GM23338 (cell line): Measurements from ENCODE around the gene COL18A1. TPM values are rescaled to one million over a fixed set of nuclear protein-coding genes. Genes with fewer than 3 reads are reported as not detected.

Source experiments
- ATAC-seq: fragments of 200-7000 bp; cut with Tn5 transposase; 3 replicates; pipeline ENCODE4 v1.9.1; 2020
- DNase-seq: peaks from one replicate; pipeline ENCODE4 v3.0.0-alpha.2; 2015; ENCODE audit warnings: low spot score
- H2AFZ ChIP-seq: fragments of 200-600 bp; sonication (generic); 2 replicates; pipeline ENCODE4 v1.8.0; 2016; ENCODE audit warnings: antibody characterized with exemption, mild to moderate bottlenecking, moderate library complexity
- H3F3A ChIP-seq: fragments of 200-600 bp; sonication (generic); replicated peaks from 2 replicates; pipeline ENCODE4 v1.8.0; 2017; ENCODE audit warnings: antibody characterized with exemption, mixed run types, low read depth
- H3K27ac ChIP-seq: fragments of 200-600 bp; sonication (generic); 2 replicates; pipeline ENCODE4 v1.6.1; 2016; ENCODE audit warnings: low read depth
- H3K27me3 ChIP-seq: fragments of 200-600 bp; sonication (generic); 2 replicates; pipeline ENCODE4 v1.8.0; 2016; ENCODE audit warnings: mild to moderate bottlenecking, mixed run types, moderate library complexity; ENCODE audit not compliant: insufficient read depth
- H3K36me3 ChIP-seq: fragments of 200-600 bp; sonication (generic); 2 replicates; pipeline ENCODE4 v1.8.0; 2016; ENCODE audit warnings: mild to moderate bottlenecking; ENCODE audit not compliant: insufficient read depth
- H3K4me1 ChIP-seq: fragments of 200-600 bp; sonication (generic); 2 replicates; pipeline ENCODE4 v1.8.0; 2016; ENCODE audit warnings: mild to moderate bottlenecking, moderate library complexity; ENCODE audit not compliant: insufficient read depth
- H3K4me2 ChIP-seq: fragments of 200-600 bp; sonication (generic); 2 replicates; pipeline ENCODE4 v1.7.1; 2017; ENCODE audit warnings: mixed run types
- H3K4me3 ChIP-seq: fragments of 200-600 bp; sonication (generic); 2 replicates; pipeline ENCODE4 v1.6.1; 2016; ENCODE audit warnings: mixed run types
- H3K79me2 ChIP-seq: fragments of 200-600 bp; sonication (generic); replicated peaks from 2 replicates; pipeline ENCODE4 v1.8.0; 2017; ENCODE audit warnings: mild to moderate bottlenecking; ENCODE audit not compliant: insufficient read depth
- H3K9me2 ChIP-seq: fragments of 200-600 bp; sonication (generic); 2 replicates; pipeline ENCODE4 v1.8.0; 2017; ENCODE audit not compliant: insufficient read depth
- H4K20me1 ChIP-seq: fragments of 200-600 bp; sonication (generic); replicated peaks from 2 replicates; pipeline ENCODE4 v1.8.0; 2017; ENCODE audit warnings: mild to moderate bottlenecking; ENCODE audit not compliant: insufficient read depth
- H3K27ac Mint-ChIP-seq: 2 replicates; pipeline ENCODE4 v1.8.0; 2020; ENCODE audit warnings: inconsistent platforms, mild to moderate bottlenecking, moderate library complexity, mixed read lengths
- H3K27me3 Mint-ChIP-seq: 3 replicates; pipeline ENCODE4 v1.8.0; 2022; ENCODE audit warnings: low read depth, mild to moderate bottlenecking, moderate library complexity, mixed read lengths, inconsistent platforms; ENCODE audit not compliant: insufficient read depth, poor library complexity
- H3K36me3 Mint-ChIP-seq: 3 replicates; pipeline ENCODE4 v1.8.0; 2021; ENCODE audit warnings: low read depth, mild to moderate bottlenecking, inconsistent platforms, moderate library complexity, mixed read lengths
- H3K4me1 Mint-ChIP-seq: 3 replicates; pipeline ENCODE4 v1.8.0; 2020; ENCODE audit warnings: mild to moderate bottlenecking, inconsistent platforms, mixed read lengths
- H3K4me3 Mint-ChIP-seq: 3 replicates; pipeline ENCODE4 v1.8.0; 2021; ENCODE audit warnings: moderate library complexity, mild to moderate bottlenecking, inconsistent platforms, mixed read lengths
- H3K9me3 Mint-ChIP-seq: 3 replicates; pipeline ENCODE4 v1.8.0; 2020; ENCODE audit warnings: moderate library complexity, mild to moderate bottlenecking, inconsistent platforms, mixed read lengths
- ETS1 ChIP-seq: IDR thresholded peaks from 2 replicates; pipeline ENCODE4 v1.6.1; 2016; ENCODE audit warnings: antibody characterized with exemption
- JUNB ChIP-seq: IDR thresholded peaks from one replicate; pipeline ENCODE4 v1.6.1; 2016; ENCODE audit warnings: antibody characterized with exemption; ENCODE audit not compliant: unreplicated experiment
- NANOG ChIP-seq: IDR thresholded peaks from 2 replicates; pipeline ENCODE4 v1.6.1; 2016; ENCODE audit warnings: antibody characterized with exemption, borderline replicate concordance
- POLR2AphosphoS5 ChIP-seq: IDR thresholded peaks from 2 replicates; pipeline ENCODE4 v1.6.1; 2016; ENCODE audit warnings: antibody characterized with exemption, low read depth
- ZNF114 ChIP-seq: fragments of 250-450 bp; sonication (Bioruptor Pico); IDR thresholded peaks from 2 replicates; pipeline ENCODE4 v1.5.0; 2020; ENCODE audit warnings: mild to moderate bottlenecking, moderate library complexity
- ZNF331 ChIP-seq: fragments of 250-450 bp; sonication (Bioruptor Pico); IDR thresholded peaks from 2 replicates; pipeline ENCODE4 v1.5.0; 2020; ENCODE audit warnings: low read depth, mild to moderate bottlenecking, moderate library complexity
- polyA plus RNA-seq: library from polyadenylated mRNA; unstranded; fragments of >200 nt; fragmentation: Nextera tagmentation; extraction: Ambion mirVana; gene quantifications from 2 replicates; pipeline ENCODE4 v1.2.1, GENCODE V29; 2016
- total RNA-seq: library from RNA; depleted of rRNA; stranded (reverse); fragments of >200 nt; shearing (Covaris generic); gene quantifications from 2 replicates; pipeline ENCODE4 v1.2.3, GENCODE V29; 2014
- TF ChIP-seq, protein P1 (sequence below), 2 experiments: fragments of 200-600 bp in 1 of 2; sonication (generic) in 1 of 2; conservative IDR thresholded peaks; 2 replicates each; pipeline versions ENCODE4 v1.5.1 to v1.6.1; 2016 to 2017; ENCODE audit warnings: antibody characterized with exemption in 2 of 2, low read depth in 2 of 2, mild to moderate bottlenecking in 2 of 2, moderate library complexity in 1 of 2
- TF ChIP-seq, protein P2 (sequence below): fragments of 250-450 bp; sonication (Bioruptor Pico); IDR thresholded peaks from 2 replicates; pipeline ENCODE4 v1.5.0; 2020; ENCODE audit warnings: mild to moderate bottlenecking, moderate library complexity

COL18A1 gene
- total and polyA plus RNA-seq, 2 experiments from 2014 or later, result 38.4 to 430 TPM

DNA sequence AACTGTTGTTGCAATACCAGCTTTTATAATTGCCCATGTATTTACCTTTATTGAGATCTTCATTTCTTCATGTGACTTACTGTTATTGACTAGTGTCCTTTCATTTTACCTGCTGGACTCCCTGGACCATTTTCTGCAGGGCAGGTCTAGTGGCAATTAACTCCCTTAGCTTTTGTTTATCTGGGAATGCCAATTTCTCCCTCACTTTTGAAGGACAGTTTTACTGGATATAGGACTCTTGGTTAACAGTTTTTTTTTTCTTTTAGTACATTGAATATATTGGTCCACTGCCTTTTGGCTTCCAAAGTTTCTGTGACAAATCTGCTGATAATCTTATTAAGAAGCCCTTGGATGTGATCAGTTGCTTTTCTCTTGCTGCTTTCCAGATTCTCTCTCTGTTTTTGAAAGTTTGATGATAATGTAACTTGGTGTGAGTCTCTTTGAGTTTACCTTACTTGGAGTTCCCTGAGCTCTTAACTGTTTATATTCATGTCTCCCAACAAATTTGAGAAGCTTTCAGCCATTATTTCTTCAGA lies 56.9 kb downstream of the COL18A1 start:
- Histone ChIP-seq H3K27ac (no peak overlapping the region), H3F3A (no peaks in the 10 kb centered on the region), H3K4me1 (peaks cover 7% of the 10 kb centered on the region; the same call in 1 of the 2 replicates), H3K27me3 (no peaks in the 10 kb centered on the region), H3K79me2 (peaks cover 75% of the 10 kb centered on the region), H3K36me3 (no peaks in the 10 kb centered on the region; the same call in 1 of the 2 replicates), H3K4me2 (no peak overlapping the region), H2AFZ (no peak overlapping the region), H4K20me1 (peaks cover 8% of the 10 kb centered on the region), H3K9me2 (no peaks in the 10 kb centered on the region), H3K4me3 (no peak overlapping the region)
- Mint-ChIP-seq H3K4me3 (no peak overlapping the region), H3K4me1 (peaks cover 10% of the 10 kb centered on the region; the same call in 1 of the 3 replicates), H3K9me3 (peaks cover 8% of the 10 kb centered on the region), H3K27ac (no peak overlapping the region), H3K27me3 (peaks cover 16% of the 10 kb centered on the region), H3K36me3 (peaks cover 48% of the 10 kb centered on the region)
- DNase-seq (no peak), ATAC-seq (no peak)
- TF ChIP-seq ZNF331 (CRISPR knock-in tag) (no peak), JUNB (no peak), ETS1 (no peak), ZNF114 (no peak), POLR2AphosphoS5 (no peak), NANOG (no peak)
- TF ChIP-seq, protein P1, sequence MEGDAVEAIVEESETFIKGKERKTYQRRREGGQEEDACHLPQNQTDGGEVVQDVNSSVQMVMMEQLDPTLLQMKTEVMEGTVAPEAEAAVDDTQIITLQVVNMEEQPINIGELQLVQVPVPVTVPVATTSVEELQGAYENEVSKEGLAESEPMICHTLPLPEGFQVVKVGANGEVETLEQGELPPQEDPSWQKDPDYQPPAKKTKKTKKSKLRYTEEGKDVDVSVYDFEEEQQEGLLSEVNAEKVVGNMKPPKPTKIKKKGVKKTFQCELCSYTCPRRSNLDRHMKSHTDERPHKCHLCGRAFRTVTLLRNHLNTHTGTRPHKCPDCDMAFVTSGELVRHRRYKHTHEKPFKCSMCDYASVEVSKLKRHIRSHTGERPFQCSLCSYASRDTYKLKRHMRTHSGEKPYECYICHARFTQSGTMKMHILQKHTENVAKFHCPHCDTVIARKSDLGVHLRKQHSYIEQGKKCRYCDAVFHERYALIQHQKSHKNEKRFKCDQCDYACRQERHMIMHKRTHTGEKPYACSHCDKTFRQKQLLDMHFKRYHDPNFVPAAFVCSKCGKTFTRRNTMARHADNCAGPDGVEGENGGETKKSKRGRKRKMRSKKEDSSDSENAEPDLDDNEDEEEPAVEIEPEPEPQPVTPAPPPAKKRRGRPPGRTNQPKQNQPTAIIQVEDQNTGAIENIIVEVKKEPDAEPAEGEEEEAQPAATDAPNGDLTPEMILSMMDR (conservative IDR thresholded peaks at IDR 0.05; ENCODE audit: low read depth in 2 of 2), result no peak
- TF ChIP-seq, protein P2, sequence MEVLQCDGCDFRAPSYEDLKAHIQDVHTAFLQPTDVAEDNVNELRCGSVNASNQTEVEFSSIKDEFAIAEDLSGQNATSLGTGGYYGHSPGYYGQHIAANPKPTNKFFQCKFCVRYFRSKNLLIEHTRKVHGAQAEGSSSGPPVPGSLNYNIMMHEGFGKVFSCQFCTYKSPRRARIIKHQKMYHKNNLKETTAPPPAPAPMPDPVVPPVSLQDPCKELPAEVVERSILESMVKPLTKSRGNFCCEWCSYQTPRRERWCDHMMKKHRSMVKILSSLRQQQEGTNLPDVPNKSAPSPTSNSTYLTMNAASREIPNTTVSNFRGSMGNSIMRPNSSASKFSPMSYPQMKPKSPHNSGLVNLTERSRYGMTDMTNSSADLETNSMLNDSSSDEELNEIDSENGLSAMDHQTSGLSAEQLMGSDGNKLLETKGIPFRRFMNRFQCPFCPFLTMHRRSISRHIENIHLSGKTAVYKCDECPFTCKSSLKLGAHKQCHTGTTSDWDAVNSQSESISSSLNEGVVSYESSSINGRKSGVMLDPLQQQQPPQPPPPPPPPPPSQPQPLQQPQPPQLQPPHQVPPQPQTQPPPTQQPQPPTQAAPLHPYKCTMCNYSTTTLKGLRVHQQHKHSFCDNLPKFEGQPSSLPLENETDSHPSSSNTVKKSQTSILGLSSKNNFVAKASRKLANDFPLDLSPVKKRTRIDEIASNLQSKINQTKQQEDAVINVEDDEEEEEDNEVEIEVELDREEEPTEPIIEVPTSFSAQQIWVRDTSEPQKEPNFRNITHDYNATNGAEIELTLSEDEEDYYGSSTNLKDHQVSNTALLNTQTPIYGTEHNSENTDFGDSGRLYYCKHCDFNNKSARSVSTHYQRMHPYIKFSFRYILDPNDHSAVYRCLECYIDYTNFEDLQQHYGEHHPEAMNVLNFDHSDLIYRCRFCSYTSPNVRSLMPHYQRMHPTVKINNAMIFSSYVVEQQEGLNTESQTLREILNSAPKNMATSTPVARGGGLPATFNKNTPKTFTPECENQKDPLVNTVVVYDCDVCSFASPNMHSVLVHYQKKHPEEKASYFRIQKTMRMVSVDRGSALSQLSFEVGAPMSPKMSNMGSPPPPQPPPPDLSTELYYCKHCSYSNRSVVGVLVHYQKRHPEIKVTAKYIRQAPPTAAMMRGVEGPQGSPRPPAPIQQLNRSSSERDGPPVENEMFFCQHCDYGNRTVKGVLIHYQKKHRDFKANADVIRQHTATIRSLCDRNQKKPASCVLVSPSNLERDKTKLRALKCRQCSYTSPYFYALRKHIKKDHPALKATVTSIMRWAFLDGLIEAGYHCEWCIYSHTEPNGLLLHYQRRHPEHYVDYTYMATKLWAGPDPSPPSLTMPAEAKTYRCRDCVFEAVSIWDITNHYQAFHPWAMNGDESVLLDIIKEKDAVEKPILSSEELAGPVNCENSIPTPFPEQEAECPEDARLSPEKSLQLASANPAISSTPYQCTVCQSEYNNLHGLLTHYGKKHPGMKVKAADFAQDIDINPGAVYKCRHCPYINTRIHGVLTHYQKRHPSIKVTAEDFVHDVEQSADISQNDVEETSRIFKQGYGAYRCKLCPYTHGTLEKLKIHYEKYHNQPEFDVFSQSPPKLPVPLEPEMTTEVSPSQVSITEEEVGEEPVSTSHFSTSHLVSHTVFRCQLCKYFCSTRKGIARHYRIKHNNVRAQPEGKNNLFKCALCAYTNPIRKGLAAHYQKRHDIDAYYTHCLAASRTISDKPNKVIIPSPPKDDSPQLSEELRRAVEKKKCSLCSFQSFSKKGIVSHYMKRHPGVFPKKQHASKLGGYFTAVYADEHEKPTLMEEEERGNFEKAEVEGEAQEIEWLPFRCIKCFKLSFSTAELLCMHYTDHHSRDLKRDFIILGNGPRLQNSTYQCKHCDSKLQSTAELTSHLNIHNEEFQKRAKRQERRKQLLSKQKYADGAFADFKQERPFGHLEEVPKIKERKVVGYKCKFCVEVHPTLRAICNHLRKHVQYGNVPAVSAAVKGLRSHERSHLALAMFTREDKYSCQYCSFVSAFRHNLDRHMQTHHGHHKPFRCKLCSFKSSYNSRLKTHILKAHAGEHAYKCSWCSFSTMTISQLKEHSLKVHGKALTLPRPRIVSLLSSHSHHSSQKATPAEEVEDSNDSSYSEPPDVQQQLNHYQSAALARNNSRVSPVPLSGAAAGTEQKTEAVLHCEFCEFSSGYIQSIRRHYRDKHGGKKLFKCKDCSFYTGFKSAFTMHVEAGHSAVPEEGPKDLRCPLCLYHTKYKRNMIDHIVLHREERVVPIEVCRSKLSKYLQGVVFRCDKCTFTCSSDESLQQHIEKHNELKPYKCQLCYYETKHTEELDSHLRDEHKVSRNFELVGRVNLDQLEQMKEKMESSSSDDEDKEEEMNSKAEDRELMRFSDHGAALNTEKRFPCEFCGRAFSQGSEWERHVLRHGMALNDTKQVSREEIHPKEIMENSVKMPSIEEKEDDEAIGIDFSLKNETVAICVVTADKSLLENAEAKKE (CRISPR knock-in tag), result no peak
